Measurements from ENCODE around the gene SLCO2A1. TPM values are rescaled to one million over a fixed set of nuclear protein-coding genes. Genes with fewer than 3 reads are reported as not detected.
A peak's percentile ranks its signal among the peaks of the same experiment; 100 is the strongest.

The SLCO2A1 gene
- polyA plus RNA-seq, 1 donor from 2014 or later = not detected

DNA sequence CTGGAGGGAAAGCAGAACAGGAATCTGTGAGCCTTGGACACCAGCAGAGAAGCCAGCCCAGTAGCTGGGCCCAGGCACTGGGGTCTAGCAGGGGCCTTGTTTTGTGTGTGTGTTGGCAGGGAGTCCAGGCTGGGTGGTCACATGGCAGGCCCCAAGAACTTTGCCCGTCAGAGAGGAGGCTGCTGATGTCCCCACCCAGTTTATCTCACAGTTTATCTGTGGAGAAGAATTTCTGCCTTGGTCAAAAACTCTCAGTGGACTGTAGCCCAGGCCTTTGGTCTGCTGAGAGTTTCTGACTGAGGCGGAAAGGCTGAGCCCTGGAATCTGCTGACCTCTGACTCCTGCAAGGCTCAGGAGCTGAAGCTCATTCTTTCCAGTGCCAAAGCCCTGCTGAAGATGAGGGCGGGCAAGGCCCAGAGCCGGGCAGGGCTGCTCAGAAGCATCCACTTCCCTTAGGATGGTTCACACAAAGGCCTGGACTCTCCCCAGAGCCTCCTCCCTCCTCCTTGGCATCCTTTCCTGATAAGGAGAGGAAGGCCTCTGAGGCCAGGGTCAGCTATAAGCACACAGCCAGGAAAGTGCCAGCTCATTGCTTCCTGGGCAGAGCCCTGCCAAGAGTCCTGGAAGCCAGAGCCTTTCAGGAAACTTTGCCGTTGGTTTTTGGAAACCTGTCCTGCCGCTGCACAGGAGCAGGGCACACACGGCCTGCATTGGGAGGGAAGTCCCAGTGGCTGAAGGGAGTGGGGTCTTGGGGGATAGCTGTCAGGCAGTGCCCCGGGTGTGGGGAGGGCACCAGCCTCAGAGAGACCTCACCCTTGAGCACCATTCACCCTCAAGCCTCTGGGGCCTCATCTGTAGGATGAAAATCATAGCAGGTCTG, 37.2 kb upstream of the SLCO2A1 start:
- Mint-ChIP-seq H3K9me3 (no peaks in the 10 kb centered on the region), H3K36me3 (no peaks in the 10 kb centered on the region), H3K27me3 (peaks cover 3% of the 10 kb centered on the region), H3K4me1 (no peaks in the 10 kb centered on the region), H3K27ac (no peak overlapping the region), H3K4me3 (no peak overlapping the region)

DNA sequence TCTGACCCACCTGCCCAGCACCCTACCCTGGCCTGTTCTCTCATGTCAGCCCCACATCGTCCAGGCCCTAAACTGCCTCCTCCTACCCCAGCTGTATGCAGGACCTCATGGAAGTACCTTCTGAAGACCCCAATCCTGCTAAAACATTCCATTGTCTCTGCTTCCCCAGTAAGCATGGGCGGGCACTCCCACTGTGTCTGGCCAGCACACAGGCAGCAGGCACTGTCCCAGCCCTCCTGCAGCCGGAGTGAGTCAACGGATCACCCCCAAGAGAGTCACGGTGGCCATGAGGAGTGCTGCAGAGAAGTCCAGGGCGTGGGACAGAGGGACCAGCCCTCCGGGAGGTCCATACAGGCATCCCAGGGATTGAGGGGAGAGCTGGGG, 36.4 kb upstream of the SLCO2A1 start:
- Mint-ChIP-seq H3K27me3 (peaks cover 3% of the 10 kb centered on the region), H3K4me3 (no peak overlapping the region), H3K36me3 (no peaks in the 10 kb centered on the region), H3K27ac (no peak overlapping the region), H3K9me3 (no peaks in the 10 kb centered on the region), H3K4me1 (no peaks in the 10 kb centered on the region)

DNA sequence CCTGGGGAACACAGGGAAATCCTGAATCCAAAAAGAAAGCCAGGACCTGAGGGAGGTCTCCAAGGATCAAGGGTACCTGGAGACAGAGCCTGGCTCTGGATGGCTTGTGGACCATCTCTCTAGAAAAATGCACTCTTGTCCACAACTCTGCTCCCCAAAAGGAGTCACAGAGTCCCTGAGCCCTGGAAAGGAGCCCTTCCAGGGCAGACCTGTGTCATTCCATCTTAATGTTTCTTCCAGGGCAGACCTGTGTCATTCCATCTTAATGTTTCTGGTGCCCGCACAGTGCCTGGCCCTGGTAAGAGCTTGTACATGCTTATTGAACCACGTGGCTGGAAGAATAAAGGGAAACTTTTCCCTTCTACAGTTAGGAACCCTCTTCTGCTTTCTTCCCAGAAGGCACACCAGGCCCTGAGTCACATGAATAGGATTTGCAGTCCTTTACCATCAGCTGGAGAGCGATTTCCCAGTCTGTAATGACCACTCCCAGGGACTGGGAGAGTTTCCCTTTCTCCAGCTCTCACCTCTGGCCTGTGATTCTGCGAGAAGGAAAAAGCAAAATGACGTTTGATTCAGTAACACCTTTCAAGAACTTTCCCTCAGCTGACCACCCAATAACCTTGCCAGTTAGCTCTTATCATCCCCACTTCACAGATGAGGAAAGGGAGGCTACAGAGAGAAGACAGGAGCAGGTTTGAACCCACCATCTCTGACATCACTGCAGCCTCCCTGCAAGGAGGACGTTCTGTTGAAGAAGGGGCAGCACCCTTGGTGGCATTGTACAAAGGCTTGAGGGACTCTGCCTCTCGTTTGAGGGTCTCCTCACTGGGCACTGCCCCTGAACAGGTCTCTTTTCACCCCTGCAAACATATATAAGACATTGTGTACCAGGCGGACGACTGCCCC, 35.8 kb upstream of the SLCO2A1 start:
- Mint-ChIP-seq H3K4me3 (no peak overlapping the region), H3K9me3 (no peaks in the 10 kb centered on the region), H3K4me1 (no peaks in the 10 kb centered on the region), H3K27me3 (peaks cover 3% of the 10 kb centered on the region), H3K36me3 (no peaks in the 10 kb centered on the region), H3K27ac (no peak overlapping the region)

DNA sequence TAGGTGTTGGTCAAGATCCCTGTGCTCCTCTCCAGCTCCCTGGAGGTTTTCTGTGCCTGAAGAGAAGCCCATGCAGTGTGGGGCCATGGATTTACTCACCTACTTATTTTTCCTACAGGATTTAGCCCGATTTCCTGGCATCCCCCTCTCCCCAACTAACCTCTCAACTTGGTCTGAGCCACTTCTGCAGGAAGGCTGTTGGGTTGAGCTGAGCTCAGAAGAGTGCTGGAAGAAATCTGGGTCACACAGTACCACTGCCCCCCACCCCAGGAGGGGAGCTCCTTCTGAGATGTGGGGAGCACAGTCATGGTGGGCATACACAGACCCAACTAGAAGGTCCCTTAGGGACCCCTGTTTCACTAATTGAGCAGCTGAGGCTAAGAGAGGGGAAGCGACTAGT, 34.4 kb upstream of the SLCO2A1 start:
- H3K4me3 Mint-ChIP-seq = no peak overlapping the region
- no peak overlapping the region for H3K27ac Mint-ChIP-seq
- H3K27me3 Mint-ChIP-seq = peaks cover 6% of the 10 kb centered on the region
- no peaks in the 10 kb centered on the region for H3K4me1 Mint-ChIP-seq
- no peaks in the 10 kb centered on the region for H3K9me3 Mint-ChIP-seq
- H3K36me3 Mint-ChIP-seq = no peaks in the 10 kb centered on the region

DNA sequence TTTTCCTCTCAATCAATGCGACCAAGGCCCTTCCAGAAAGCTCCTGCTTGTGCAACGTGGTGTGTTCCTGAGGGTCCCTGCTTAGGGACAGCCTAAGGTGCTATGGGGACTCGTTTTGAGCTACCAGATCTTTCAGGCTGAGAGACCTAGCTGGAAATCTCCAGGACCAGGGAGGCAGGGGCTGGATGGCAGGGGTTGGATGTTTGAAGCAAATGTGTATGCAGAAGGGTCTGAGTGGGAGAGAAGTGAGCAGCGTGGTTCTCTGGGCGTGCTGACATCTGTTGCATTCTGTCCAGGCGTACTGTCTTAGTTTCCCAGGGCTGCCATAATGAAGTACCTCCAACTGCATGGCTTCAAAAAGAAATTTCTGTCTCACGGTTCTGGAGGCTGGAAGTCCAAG, 31.7 kb upstream of the SLCO2A1 start:
- Mint-ChIP-seq H3K4me1 (peaks cover 0 to 4% (median 0%) of the 10 kb centered on the region in 3 donors), H3K4me3 (no peak overlapping the region), H3K27me3 (peaks cover 12% of the 10 kb centered on the region), H3K9me3 (no peaks in the 10 kb centered on the region), H3K27ac (no peak overlapping the region), H3K36me3 (no peaks in the 10 kb centered on the region)

DNA sequence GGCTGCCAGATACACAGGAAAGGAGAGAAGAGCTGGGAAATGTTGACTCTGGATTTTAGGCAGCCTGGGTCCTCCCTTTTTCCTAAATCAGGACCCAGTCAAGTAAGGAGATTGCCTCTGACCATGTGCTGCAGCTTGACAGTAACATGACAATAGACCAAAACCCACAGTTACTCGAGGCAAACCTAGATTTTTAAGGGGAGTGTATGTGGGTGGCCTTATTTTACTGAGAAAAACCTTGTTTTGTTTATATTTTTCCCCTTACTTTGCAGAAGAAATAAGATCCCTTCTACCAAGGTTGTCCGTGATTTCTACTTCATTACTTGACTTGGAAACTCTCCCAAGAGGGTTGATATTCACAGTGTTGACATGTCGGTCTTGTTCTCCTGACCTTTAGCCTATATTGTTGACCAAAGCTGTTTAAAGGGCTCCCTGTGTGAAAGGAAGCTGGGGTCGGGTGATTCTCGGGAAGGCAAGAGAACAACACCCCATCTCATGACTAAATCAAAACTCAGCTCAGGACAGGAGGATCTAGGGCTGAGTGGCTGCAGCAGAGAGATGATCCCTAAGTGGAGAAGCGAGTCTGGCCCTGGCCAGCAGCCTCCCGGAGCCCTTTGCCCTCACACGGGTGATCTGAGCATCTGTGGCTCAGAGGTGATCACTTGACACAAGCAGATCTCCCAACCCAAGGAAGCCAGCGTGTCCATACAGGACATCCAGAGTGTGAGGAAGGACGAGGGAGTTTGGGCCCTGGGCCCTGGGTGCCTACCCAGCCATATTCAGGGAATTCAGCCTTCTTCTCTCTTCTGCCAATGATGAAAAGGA, 31.0 kb upstream of the SLCO2A1 start:
- H3K36me3 Mint-ChIP-seq = no peaks in the 10 kb centered on the region
- H3K27ac Mint-ChIP-seq = no peak overlapping the region
- H3K27me3 Mint-ChIP-seq = peaks cover 11% of the 10 kb centered on the region
- peaks cover 0 to 4% (median 0%) of the 10 kb centered on the region in 3 donors for H3K4me1 Mint-ChIP-seq
- no peaks in the 10 kb centered on the region for H3K9me3 Mint-ChIP-seq
- peak overlapping the region in 1 of 4 donors; percentile 55 for H3K4me3 Mint-ChIP-seq

DNA sequence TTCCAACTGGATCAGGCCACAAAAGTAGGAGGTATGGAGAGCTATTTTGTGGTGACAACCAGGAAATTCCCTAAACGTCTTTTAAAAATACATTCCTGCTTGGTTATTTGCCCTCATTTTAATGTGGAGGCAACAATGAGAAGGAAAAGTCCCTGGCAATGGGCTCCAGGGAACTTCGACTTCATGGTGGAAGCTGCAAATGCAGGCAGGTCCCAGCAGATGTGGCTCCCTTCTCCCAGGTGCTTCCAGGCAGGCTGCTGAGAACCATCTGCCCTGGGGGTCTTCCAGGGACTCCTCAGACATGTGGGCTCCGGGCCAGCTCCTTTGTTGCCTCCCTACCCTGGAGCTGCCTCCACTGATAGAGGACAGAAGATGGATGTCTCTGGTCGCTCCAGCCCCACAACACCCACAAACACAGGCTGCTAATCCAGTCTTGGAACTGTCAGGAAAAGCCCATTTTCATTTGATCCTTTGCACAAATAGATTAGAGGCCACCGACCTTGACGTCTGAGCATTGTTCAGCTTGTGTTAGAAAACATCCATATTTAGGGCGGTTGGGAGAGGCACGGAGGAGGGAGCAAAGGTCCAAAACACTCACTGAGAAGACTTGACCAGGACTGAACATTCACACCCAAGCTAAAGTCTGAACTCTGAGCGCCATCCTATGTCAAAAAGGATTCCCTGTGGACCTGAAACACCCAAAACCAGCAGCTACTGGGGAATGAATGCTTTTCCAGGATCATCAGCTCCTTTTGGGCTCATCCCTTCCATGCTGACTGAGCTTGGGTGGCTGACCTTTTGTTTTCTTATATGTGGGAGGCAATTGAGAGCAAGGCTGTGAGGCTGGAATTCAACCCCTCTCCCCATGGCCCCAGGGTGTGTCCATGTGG, 30.2 kb upstream of the SLCO2A1 start:
- Mint-ChIP-seq H3K9me3 (no peaks in the 10 kb centered on the region), H3K36me3 (no peaks in the 10 kb centered on the region), H3K4me3 (no peak overlapping the region), H3K27me3 (peaks cover 11% of the 10 kb centered on the region), H3K27ac (no peak overlapping the region), H3K4me1 (peaks cover 0 to 4% (median 0%) of the 10 kb centered on the region in 3 donors)

DNA sequence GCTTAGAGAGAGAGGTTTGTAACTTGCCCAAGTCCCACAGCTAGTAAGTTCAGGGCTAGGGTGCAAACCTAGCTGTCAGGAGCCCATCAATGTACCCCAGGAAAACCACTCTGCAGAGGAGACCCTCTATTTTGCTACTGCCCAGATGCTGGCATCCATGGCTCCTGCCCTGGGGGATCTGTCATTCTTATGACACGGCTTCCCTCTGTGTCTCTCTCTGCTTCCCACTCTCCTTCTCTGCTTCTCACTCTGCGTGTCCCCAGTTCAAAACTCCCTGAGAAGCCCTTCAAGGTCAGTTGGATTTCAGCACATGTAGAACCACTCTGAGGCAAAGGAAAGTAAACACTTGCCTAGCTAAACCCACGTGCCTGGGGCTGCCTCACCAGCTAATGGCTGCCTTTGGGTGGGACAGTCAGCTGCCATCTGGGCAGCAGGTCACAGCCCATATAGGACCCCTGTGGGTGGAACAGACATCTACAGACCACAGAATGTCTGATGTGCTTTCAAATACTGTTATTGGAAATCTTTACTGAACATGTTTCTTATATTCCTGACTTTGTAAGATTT, 29.4 kb upstream of the SLCO2A1 start:
- Mint-ChIP-seq H3K27ac (no peak overlapping the region), H3K9me3 (no peaks in the 10 kb centered on the region), H3K36me3 (no peaks in the 10 kb centered on the region), H3K4me3 (no peak overlapping the region), H3K27me3 (peaks cover 12% of the 10 kb centered on the region), H3K4me1 (peaks cover 0 to 4% (median 0%) of the 10 kb centered on the region in 3 donors)

DNA sequence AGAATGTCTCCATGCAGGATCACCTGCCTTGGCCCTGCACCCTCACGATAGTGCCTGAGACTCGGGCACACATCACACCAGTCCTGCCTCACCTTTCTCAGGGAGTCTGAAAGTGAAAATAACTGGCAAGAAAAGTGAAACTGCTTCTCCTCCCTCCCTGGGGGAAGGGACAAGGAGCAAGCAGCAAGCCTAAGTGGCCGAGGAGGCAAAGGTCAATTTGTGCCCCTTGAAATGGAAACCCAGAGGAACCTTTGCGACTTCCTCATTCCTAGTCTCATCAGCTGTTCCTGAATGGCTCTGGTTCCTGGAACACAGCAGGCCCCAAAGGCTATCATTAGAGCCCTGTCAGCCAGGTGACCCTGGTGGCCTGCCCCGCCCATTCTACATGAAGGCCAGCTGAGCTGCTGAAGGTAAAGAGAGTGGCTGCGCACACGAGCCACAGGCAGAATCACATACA, 28.0 kb upstream of the SLCO2A1 start:
- Mint-ChIP-seq H3K4me3 (no peak overlapping the region), H3K27me3 (peaks cover 12% of the 10 kb centered on the region), H3K9me3 (peaks cover 0 to 2% (median 0%) of the 10 kb centered on the region in 3 donors), H3K4me1 (peaks cover 0 to 4% (median 0%) of the 10 kb centered on the region in 3 donors), H3K36me3 (no peaks in the 10 kb centered on the region), H3K27ac (no peak overlapping the region)

DNA sequence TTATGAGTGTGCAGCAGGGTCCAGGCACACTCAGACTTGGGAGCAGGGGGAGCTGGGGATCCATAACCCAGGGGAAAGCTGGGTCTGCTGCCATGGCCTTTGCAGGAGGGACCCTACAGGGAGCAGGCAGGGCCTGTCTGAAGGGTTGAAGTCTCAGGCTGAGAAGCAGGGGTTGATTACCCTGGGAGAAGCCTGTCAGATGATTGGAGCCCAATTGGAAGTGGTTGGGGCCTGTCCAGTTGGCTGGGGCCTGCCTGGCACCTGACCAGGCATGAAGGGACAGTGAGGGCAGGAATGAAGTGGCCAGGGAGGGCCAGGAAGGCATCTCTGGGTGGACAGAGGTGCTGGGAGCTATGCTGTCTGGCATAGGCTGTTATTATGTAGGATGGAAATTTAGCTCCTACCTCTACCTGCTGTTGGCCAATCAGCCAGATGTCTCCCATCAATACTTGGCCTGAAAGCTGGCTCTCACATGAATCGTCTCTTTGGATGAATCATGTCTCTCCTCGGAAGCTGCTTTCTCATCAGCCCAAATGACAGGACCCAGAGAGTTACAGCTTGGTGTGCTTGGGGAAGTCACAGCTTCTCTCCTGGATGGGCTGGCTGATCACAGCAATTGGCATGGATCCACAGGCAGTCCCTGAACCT, 27.4 kb upstream of the SLCO2A1 start:
- Mint-ChIP-seq H3K4me3 (no peak overlapping the region), H3K27me3 (peaks cover 11% of the 10 kb centered on the region), H3K4me1 (peaks cover 0 to 4% (median 0%) of the 10 kb centered on the region in 3 donors), H3K36me3 (no peaks in the 10 kb centered on the region), H3K9me3 (peaks cover 0 to 2% (median 0%) of the 10 kb centered on the region in 3 donors), H3K27ac (no peak overlapping the region)

DNA sequence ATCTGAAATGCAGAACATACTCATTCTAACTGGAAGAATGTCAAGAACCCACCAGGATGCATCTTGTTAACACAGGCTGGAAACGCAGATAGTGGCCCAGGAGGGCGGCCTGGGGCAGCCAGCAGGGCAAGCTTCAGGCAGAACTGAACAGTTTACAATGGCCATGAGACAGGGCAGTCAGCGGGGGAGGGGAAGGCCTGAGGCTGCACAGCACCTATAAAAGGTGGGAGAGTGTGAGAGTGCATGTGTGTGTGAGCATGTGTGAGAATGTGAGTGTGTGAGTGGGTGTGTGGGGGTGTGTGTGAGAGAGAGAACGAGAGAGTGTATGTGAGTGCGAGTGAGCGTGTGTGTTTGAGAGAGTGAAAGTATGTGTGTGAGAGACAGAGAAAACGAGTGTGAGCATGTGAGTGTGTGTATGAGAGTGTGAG, 26.8 kb upstream of the SLCO2A1 start:
- Mint-ChIP-seq H3K27me3 (peaks cover 13% of the 10 kb centered on the region), H3K27ac (no peak overlapping the region), H3K4me3 (no peak overlapping the region), H3K4me1 (peaks cover 0 to 4% (median 0%) of the 10 kb centered on the region in 3 donors), H3K9me3 (peaks cover 0 to 2% (median 0%) of the 10 kb centered on the region in 3 donors), H3K36me3 (no peaks in the 10 kb centered on the region)

DNA sequence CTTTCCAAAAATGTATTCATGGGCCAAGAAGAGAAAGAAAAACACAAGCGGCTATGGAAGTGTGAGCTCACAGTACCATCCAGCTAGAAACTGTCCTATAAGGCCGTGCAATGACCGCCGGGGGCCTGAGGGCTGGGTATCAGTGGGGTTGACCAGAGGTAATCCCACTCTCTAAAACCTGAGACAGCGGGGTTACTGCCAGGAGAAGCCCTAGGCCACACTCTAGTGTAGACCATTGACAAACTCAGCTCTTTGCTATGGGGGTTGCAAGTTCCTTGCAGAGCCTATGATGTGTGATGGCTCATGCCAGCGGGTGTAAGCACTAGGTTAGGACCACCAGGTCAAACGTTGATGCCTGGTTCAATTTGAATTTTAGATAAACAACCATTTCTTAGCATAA, 25.9 kb upstream of the SLCO2A1 start:
- H3K27me3 Mint-ChIP-seq = peaks cover 13% of the 10 kb centered on the region
- peaks cover 0 to 4% (median 0%) of the 10 kb centered on the region in 3 donors for H3K4me1 Mint-ChIP-seq
- H3K4me3 Mint-ChIP-seq = no peak overlapping the region
- H3K27ac Mint-ChIP-seq = no peak overlapping the region
- H3K9me3 Mint-ChIP-seq = peaks cover 0 to 2% (median 0%) of the 10 kb centered on the region in 3 donors
- no peaks in the 10 kb centered on the region for H3K36me3 Mint-ChIP-seq

DNA sequence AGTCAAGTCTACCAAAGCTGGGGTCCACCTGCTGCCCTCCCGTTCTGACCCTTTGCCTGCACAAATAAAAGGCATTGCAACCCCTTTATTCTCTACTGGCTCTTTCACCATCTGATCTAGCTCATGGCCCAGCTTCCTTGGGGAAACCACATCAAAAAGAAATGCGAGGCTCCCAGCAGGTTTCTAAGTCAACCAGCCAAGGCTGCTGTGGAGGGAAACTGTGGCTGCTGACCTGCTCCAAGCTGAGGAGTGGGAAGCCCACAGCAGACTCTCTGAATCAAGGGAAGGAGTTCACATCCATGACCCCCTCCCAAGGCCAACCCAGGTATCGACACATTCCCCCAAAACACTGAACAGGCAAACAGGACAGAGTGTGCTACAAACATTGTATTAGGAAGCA, 25.2 kb upstream of the SLCO2A1 start:
- no peak overlapping the region for H3K4me3 Mint-ChIP-seq
- H3K27me3 Mint-ChIP-seq = peaks cover 10% of the 10 kb centered on the region
- no peak overlapping the region for H3K27ac Mint-ChIP-seq
- peaks cover 0 to 2% (median 0%) of the 10 kb centered on the region in 3 donors for H3K9me3 Mint-ChIP-seq
- no peaks in the 10 kb centered on the region for H3K36me3 Mint-ChIP-seq
- H3K4me1 Mint-ChIP-seq = peaks cover 0 to 4% (median 0%) of the 10 kb centered on the region in 3 donors
